ENCODE results near the gene HSPA14. TPM values are rescaled to one million over a fixed set of nuclear protein-coding genes. Genes with fewer than 3 reads are reported as not detected.
"Not testable (repeated sequence)": the region's sequence is repeated elsewhere in the genome, so short reads cannot be mapped to it uniquely, and the experiment has no call there.

Gene HSPA14
- total and polyA plus RNA-seq, 5 experiments from 2014 or later, result 15.1 to 18.9 (median 17.6) TPM

- peaks cover 8 to 43% (median 31%) of the 10 kb centered on the region in 4 donors for H3K4me1 Mint-ChIP-seq
- peak overlapping the region in 3 of 10 donors; percentile 0 to 51 (median 50) for H3K27ac Mint-ChIP-seq
- POLR2A ChIA-PET, result no interaction called here
- H3K9me3 Mint-ChIP-seq, result no peaks in the 10 kb centered on the region
- peak overlapping the region in 6 of 10 donors; percentile 30 to 99 (median 58) for H3K4me3 Mint-ChIP-seq
- ATAC-seq (no peak), DNase-seq (no peak)
- peaks cover 5 to 54% (median 8%) of the 10 kb centered on the region in 3 donors for H3K36me3 Mint-ChIP-seq
- no peaks in the 10 kb centered on the region for H3K27me3 Mint-ChIP-seq
Observed at GRCh38 chr10:14840178-14840577, 2.1 kb downstream of the HSPA14 start.

DNA sequence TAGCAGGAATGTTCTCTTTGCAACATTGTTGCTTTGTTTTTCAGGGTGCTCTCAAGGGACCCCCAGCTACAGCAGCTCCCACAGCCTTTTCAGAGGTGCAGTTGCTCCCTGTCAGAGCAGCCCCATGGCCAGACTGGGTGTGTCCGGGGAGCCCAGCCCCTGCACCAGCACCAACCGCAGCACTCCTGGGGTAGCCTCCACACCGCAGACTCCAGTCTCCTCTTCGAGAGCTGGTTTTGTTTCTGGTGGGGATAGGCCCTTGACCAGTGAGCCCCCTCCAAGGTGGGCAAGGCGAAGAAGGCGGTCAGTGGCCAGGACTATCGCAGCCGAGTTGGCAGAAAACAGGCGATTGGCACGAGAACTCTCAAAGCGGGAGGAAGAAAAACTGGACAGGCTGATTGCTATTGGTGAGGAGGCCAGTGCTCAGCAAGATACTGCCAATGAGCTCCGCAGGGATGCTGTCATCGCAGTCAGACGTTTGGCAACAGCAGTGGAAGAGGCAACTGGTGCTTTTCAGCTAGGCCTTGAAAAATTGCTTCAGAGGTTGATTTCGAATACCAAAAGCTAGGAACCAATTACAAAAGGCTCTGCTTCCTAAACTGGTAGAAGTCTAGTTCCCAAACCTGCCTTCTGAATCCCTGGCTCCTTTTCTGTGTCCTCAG, 5.4 kb downstream of the HSPA14 start:
- peaks cover 5 to 71% (median 12%) of the 10 kb centered on the region in 3 donors for H3K36me3 Mint-ChIP-seq

DNA sequence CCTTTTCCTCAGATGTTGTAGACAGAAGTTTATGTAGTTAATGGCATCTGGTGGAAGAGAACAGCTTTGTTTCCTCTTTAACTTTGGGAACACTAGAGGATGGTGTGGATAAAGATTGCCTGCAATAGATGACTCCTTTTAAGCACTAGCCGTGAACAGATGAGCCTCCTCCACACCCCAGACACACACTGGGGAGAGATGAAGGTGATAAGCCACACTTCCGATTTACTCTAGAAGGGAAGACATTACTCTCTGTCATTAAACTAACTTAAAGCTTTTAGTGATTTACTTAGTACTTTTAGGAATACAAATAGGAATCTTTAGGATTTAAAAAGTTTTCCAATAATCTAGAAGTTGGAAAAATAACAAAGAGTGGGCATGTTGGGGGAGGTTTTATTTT, 6.8 kb downstream of the HSPA14 start:
- DNase-seq, result no peak
- Mint-ChIP-seq H3K9me3 (no peaks in the 10 kb centered on the region), H3K4me3 (no peak overlapping the region), H3K27ac (peak overlapping the region in 3 of 10 donors; percentile 25 to 63 (median 59)), H3K36me3 (peaks cover 5 to 82% (median 16%) of the 10 kb centered on the region in 3 donors), H3K27me3 (no peaks in the 10 kb centered on the region), H3K4me1 (peaks cover 5 to 27% (median 12%) of the 10 kb centered on the region in 4 donors)
- POLR2A ChIA-PET, result interaction anchor here (0.5 kb wide), 1 partner anchor 286 kb away, joined by 3 read pairs; no protein-coding TSS in a partner anchor
- no peak for ATAC-seq

More for the DNA sequence above, 5.4 kb downstream of the HSPA14 start:
- POLR2A ChIA-PET, result no interaction called here
- Mint-ChIP-seq H3K9me3 (no peaks in the 10 kb centered on the region), H3K27me3 (no peaks in the 10 kb centered on the region), H3K4me3 (no peak overlapping the region), H3K4me1 (peaks cover 11 to 37% (median 20%) of the 10 kb centered on the region in 4 donors), H3K27ac (peak overlapping the region in 1 of 10 donors; percentile 13)
- no peak for ATAC-seq
- no peak for DNase-seq

GRCh38 chr10:14852236-14852635, 14.1 kb downstream of the HSPA14 start:
- H3K4me3 Mint-ChIP-seq, result no peak overlapping the region
- POLR2A ChIA-PET, result no interaction called here
- H3K36me3 Mint-ChIP-seq, result peaks cover 0 to 82% (median 11%) of the 10 kb centered on the region in 3 donors

GRCh38 chr10:14855453-14855852, 17.3 kb downstream of the HSPA14 start:
- peaks cover 0 to 81% (median 10%) of the 10 kb centered on the region in 3 donors for H3K36me3 Mint-ChIP-seq
- no peak overlapping the region for H3K27ac Mint-ChIP-seq
- POLR2A ChIA-PET, result no interaction called here

More at GRCh38 chr10:14852236-14852635, 14.1 kb downstream of the HSPA14 start:
- H3K27me3 Mint-ChIP-seq, result no peaks in the 10 kb centered on the region
- H3K4me1 Mint-ChIP-seq, result peaks cover 0 to 3% (median 0%) of the 10 kb centered on the region in 4 donors
- no peak overlapping the region for H3K27ac Mint-ChIP-seq
- DNase-seq, result no peak
- H3K9me3 Mint-ChIP-seq, result no peaks in the 10 kb centered on the region
- no peak for ATAC-seq

DNA sequence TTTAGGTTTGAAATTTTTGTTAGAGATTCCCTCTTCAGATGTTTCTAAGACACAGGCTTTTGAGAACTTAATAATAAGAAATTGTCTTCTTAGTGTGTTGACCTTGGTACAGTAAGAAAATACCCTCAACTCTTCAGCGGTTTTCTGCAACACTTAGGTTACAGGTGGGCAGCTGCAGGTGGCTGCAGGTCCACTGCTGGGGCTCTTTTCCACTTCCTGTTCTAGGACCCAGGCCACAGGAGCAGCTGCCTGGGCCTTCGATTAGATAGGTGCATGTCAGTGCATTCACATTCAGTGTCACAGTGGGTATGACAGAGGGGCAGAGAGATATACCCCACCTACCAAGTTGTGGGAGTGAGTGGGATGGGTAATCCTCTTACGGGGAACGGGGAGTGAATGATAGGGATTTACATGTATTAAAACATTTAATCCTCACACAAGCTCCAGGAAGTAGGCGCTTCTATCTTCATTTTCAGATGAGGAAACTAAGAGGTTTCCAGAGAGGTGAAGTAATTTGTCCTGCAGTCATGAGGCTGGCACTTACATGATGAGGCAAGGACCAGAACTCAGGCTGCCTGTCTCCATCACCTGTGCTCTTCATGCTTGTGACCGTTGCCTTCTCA, 20.3 kb downstream of the HSPA14 start:
- DNase-seq, result no peak
- Mint-ChIP-seq H3K4me3 (no peak overlapping the region), H3K4me1 (peaks cover 0 to 9% (median 4%) of the 10 kb centered on the region in 4 donors), H3K27me3 (no peaks in the 10 kb centered on the region), H3K36me3 (peaks cover 0 to 70% (median 11%) of the 10 kb centered on the region in 3 donors), H3K27ac (peak overlapping the region in 2 of 10 donors; percentile 49 to 60), H3K9me3 (no peaks in the 10 kb centered on the region)
- POLR2A ChIA-PET, result interaction anchor here (1.3 kb wide), 1 partner anchor 8 kb away, joined by 3 read pairs; no protein-coding TSS in a partner anchor
- ATAC-seq, result no peak

More at GRCh38 chr10:14855453-14855852, 17.3 kb downstream of the HSPA14 start:
- no peak for ATAC-seq
- Mint-ChIP-seq H3K9me3 (no peaks in the 10 kb centered on the region), H3K4me1 (peaks cover 0 to 7% (median 4%) of the 10 kb centered on the region in 4 donors), H3K27me3 (no peaks in the 10 kb centered on the region), H3K4me3 (no peak overlapping the region)
- no peak for DNase-seq

DNA sequence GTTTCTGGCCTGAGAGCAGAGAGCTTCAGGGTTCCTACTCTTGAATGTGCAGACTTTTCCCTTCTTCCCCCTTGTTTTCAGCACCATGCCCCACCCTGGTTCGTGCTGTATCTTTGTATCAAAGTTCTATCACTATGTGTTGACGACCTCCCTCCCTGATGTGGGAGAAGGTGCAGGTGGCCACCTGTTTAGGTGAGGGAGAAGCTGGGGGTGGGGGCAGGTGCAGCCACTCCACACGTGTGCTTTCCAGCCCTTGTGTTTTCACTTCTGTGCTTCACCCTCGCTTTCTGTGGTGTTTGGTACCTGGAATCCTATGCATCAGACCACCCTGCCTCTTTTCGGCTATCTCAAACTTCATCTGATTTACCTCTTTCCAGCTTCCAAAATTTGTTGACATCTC, 20.9 kb downstream of the HSPA14 start:
- DNase-seq, result no peak
- Mint-ChIP-seq H3K4me1 (peaks cover 0 to 9% (median 4%) of the 10 kb centered on the region in 4 donors), H3K27ac (peak overlapping the region in 3 of 10 donors; percentile 13 to 60 (median 49)), H3K4me3 (no peak overlapping the region), H3K9me3 (no peaks in the 10 kb centered on the region), H3K27me3 (no peaks in the 10 kb centered on the region), H3K36me3 (peaks cover 0 to 69% (median 12%) of the 10 kb centered on the region in 3 donors)
- ATAC-seq, result no peak
- POLR2A ChIA-PET, result interaction anchor here (1.3 kb wide), 1 partner anchor 9 kb away, joined by 3 read pairs; no protein-coding TSS in a partner anchor

- DNase-seq (no peak), ATAC-seq (no peak)
- H3K4me1 Mint-ChIP-seq, result peaks cover 0 to 9% (median 4%) of the 10 kb centered on the region in 4 donors
- H3K27ac Mint-ChIP-seq, result peak overlapping the region in 2 of 10 donors; percentile 12 to 44
- H3K9me3 Mint-ChIP-seq, result no peaks in the 10 kb centered on the region
- POLR2A ChIA-PET, result interaction anchor here (1.3 kb wide), 1 partner anchor 10 kb away, joined by 3 read pairs; no protein-coding TSS in a partner anchor
- H3K4me3 Mint-ChIP-seq, result no peak overlapping the region
- H3K36me3 Mint-ChIP-seq, result peaks cover 0 to 65% (median 13%) of the 10 kb centered on the region in 3 donors
- H3K27me3 Mint-ChIP-seq, result no peaks in the 10 kb centered on the region
Observed at GRCh38 chr10:14859775-14860174, 21.7 kb downstream of the HSPA14 start.

DNA sequence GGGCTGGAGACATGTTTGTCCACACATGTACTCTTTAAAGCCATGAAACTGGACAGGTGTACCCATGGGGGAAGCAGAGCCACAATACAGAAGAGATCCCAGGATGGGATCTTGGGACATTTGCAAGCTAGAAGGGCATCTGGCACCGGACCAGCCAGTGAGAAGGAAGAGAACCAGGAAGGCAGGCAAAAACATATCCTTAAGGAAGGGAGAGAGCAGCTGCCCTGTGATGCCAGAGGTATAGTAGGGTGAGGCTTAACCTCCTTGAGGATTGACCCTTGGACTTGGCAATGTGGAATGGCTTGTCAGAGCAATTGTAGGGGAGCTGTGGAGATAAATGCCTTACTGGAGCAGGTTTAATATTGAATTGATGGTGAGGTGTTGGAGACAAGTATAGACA, 22.7 kb downstream of the HSPA14 start:
- peaks cover 0 to 56% (median 15%) of the 10 kb centered on the region in 3 donors for H3K36me3 Mint-ChIP-seq
- H3K27ac Mint-ChIP-seq, result peak overlapping the region in 4 of 10 donors; percentile 24 to 68 (median 54)
- POLR2A ChIA-PET, result no interaction called here

GRCh38 chr10:14864466-14864865, 26.4 kb downstream of the HSPA14 start:
- not testable (repeated sequence) for H3K27me3 Mint-ChIP-seq, ATAC-seq, H3K4me3 Mint-ChIP-seq, DNase-seq, H3K4me1 Mint-ChIP-seq, H3K9me3 Mint-ChIP-seq, H3K27ac Mint-ChIP-seq
- POLR2A ChIA-PET, result interaction anchor here (0.6 kb wide), 1 partner anchor 13 kb away, joined by 7 read pairs; no protein-coding TSS in a partner anchor
- peaks cover under 1 to 59% (median 12%) of the 10 kb centered on the region in 3 donors for H3K36me3 Mint-ChIP-seq

More for the DNA sequence above, 22.7 kb downstream of the HSPA14 start:
- H3K4me3 Mint-ChIP-seq, result no peak overlapping the region
- ATAC-seq (no peak), DNase-seq (no peak)
- H3K27me3 Mint-ChIP-seq, result no peaks in the 10 kb centered on the region
- H3K4me1 Mint-ChIP-seq, result peaks cover 0 to 9% (median 4%) of the 10 kb centered on the region in 4 donors
- H3K9me3 Mint-ChIP-seq, result no peaks in the 10 kb centered on the region

- peaks cover 4 to 63% (median 15%) of the 10 kb centered on the region in 3 donors for H3K36me3 Mint-ChIP-seq
- H3K27me3 Mint-ChIP-seq, H3K27ac Mint-ChIP-seq, H3K9me3 Mint-ChIP-seq, POLR2A ChIA-PET, H3K4me3 Mint-ChIP-seq, ATAC-seq, H3K4me1 Mint-ChIP-seq, DNase-seq: not testable (repeated sequence)
Observed at GRCh38 chr10:14864871-14865270, 26.8 kb downstream of the HSPA14 start.

DNA sequence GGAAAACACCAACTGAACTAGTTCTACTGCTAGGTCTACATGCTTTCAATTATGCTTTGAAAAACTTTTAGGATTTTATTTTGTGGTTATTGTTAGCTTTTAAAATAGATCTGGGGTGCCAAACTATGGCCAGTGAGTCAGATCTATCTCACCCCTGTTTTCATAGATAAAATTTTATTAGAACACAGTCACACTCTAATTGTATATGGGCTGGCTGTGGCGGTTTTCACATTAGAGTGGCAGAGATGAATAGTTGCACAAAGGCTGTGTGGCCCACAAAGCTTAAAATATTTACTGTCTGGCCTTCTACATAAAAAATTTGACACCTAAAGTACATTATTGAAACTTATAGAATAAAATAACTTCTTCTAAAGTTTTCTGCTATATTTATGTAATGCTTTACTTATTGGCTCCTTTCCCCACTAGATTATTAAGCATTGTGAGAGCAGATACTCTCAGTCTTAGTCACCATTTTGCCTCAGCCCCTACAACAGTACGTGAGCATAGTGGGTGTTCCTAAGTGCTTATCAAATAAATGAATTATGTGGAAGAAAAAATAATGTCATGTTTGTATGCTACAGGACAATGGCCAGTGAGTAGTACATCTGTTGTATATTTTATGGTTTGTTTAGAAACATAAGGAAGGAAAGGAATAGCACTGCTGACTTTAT, 35.1 kb downstream of the HSPA14 start:
- H3K4me1 Mint-ChIP-seq, result peaks cover 7 to 21% (median 18%) of the 10 kb centered on the region in 4 donors
- H3K4me3 Mint-ChIP-seq, result no peak overlapping the region
- ATAC-seq (no peak), DNase-seq (no peak)
- peaks cover 2 to 26% (median 4%) of the 10 kb centered on the region in 3 donors for H3K36me3 Mint-ChIP-seq
- POLR2A ChIA-PET, result interaction anchor here (0.6 kb wide), 1 partner anchor 32 kb away, joined by 3 read pairs; no protein-coding TSS in a partner anchor
- peak overlapping the region in 2 of 10 donors; percentile 10 to 46 for H3K27ac Mint-ChIP-seq
- H3K27me3 Mint-ChIP-seq, result no peaks in the 10 kb centered on the region
- H3K9me3 Mint-ChIP-seq, result no peaks in the 10 kb centered on the region
